ENCODE results near the gene KRAS. TPM values are rescaled to one million over a fixed set of nuclear protein-coding genes. Genes with fewer than 3 reads are reported as not detected.

Gene KRAS
- total and polyA plus RNA-seq, 2 of the 4 experiments (the other 2 are of a cell fraction), result 9.3 to 10.7 TPM

- no peak overlapping the region for H3K4me3 ChIP-seq (ENCODE audit: insufficient read depth, low read depth, low read length)
- POLR2A ChIA-PET (ENCODE audit: unreplicated experiment), result no interaction called here
- H2BK20ac ChIP-seq (ENCODE audit: low read depth, low read length), result no peak overlapping the region
- no peaks in the 10 kb centered on the region for H3K79me1 ChIP-seq (ENCODE audit: low read depth in 1 of 2, low read length in 2 of 2)
- no peak overlapping the region for H3K23ac ChIP-seq (ENCODE audit: low read depth, low read length)
- no CpG with 5 or more reads among the region's 2 CpGs for WGBS, 2 experiments (ENCODE audit: extremely low coverage in 2 of 2, insufficient read length in 1 of 2)
- no peak overlapping the region for H4K5ac ChIP-seq (ENCODE audit: low read depth, low read length)
- no peak overlapping the region for H2AK5ac ChIP-seq (ENCODE audit: low read depth, low read length)
- H3K4me2 ChIP-seq (ENCODE audit: low read depth, low read length), result no peak overlapping the region
- H3K4me1 ChIP-seq (ENCODE audit: control insufficient read depth, insufficient read depth, low read length), result no peaks in the 10 kb centered on the region; the same call in 1 of the 2 replicates
- H3K56ac ChIP-seq (ENCODE audit: extremely low read depth, insufficient read depth, low read length), result no peak overlapping the region
- H3K27ac ChIP-seq (ENCODE audit: insufficient read depth, low read length), result no peak overlapping the region
- in situ Hi-C loops (cut with MboI; ENCODE audit: low sequenced_read_pairs), result no loop called here
- BruUV-seq (replicated peaks), result no TSS peak
- TF ChIP-seq ELK1 (IDR thresholded peaks at IDR 0.05; ENCODE audit: borderline replicate concordance, low read depth, low read length), result no peak
- TF ChIP-seq RCOR1 (IDR thresholded peaks at IDR 0.05; ENCODE audit: insufficient replicate concordance, low read length), result no peak
- no peak for TF ChIP-seq BHLHE40 (IDR thresholded peaks at IDR 0.05; ENCODE audit: low read depth, low read length)
- no peak for TF ChIP-seq MAFK (IDR thresholded peaks at IDR 0.05; ENCODE audit: low read depth, low read length)
- no peak for TF ChIP-seq CEBPB (IDR thresholded peaks at IDR 0.05; ENCODE audit: low read depth, low read length)
- TF ChIP-seq USF2 (IDR thresholded peaks at IDR 0.05; ENCODE audit: low read depth, low read length), result no peak
- no peak for TF ChIP-seq POLR2A (IDR thresholded peaks at IDR 0.05; ENCODE audit: low read depth, low read length)
- TF ChIP-seq MXI1 (IDR thresholded peaks at IDR 0.05; ENCODE audit: borderline replicate concordance, low read depth, low read length), result no peak
- TF ChIP-seq MAZ (IDR thresholded peaks at IDR 0.05; ENCODE audit: borderline replicate concordance, low read depth, low read length), result no peak
- no peak for TF ChIP-seq SMC3 (IDR thresholded peaks at IDR 0.05; ENCODE audit: low read depth, low read length)
- TF ChIP-seq RFX5 (IDR thresholded peaks at IDR 0.05; ENCODE audit: low read depth, low read length), result no peak
- no peak overlapping the region for H3K4ac ChIP-seq (ENCODE audit: low read depth, low read length)
- no peak overlapping the region for H3K14ac ChIP-seq (replicated peaks; ENCODE audit: low read depth, low read length)
- H2AK9ac ChIP-seq (replicated peaks; ENCODE audit: low read depth, low read length, poor library complexity), result no peak overlapping the region
- H3K36me3 ChIP-seq (ENCODE audit: control insufficient read depth, insufficient read depth, low read length), result no peaks in the 10 kb centered on the region
- no peaks in the 10 kb centered on the region for H4K20me1 ChIP-seq (ENCODE audit: insufficient read depth, low read length)
- H2BK5ac ChIP-seq (ENCODE audit: low read depth, low read length, poor library complexity, severe bottlenecking), result no peak overlapping the region
- CTCF ChIA-PET, result no interaction called here
- ATAC-seq (ENCODE audit: low read depth), result no peak
- H3K9ac ChIP-seq (ENCODE audit: low read depth, low read length), result no peak overlapping the region
- no peak for DNase-seq
- H2AFZ ChIP-seq (replicated peaks; ENCODE audit: low read length, poor library complexity), result no peak overlapping the region
- H3K9me1 ChIP-seq (ENCODE audit: insufficient read depth, low read length), result peaks cover 3% of the 10 kb centered on the region; the same call in 1 of the 2 replicates
- H4K8ac ChIP-seq (ENCODE audit: low read depth in 2 of 2, low read length in 2 of 2), result no peak overlapping the region
- H2BK120ac ChIP-seq (ENCODE audit: low read depth, low read length), result no peak overlapping the region
- no peak overlapping the region for H4K91ac ChIP-seq (ENCODE audit: insufficient read depth, low read depth, low read length)
- H3K27me3 ChIP-seq (ENCODE audit: control insufficient read depth, insufficient read depth, low read length), result no peaks in the 10 kb centered on the region
- dilution Hi-C loops (cut with HindIII; ENCODE audit: low sequenced_read_pairs, unreplicated experiment), result no loop called here
- intact Hi-C loops (cut with micrococcal nuclease), result no loop called here
- no peak overlapping the region for H2BK15ac ChIP-seq (ENCODE audit: low read depth, low read length)
- H3K18ac ChIP-seq (ENCODE audit: low read depth, low read length), result no peak overlapping the region
- peaks cover 2% of the 10 kb centered on the region; the same call in 1 of the 2 replicates for H3K9me3 ChIP-seq (ENCODE audit: control insufficient read depth, insufficient read depth, low read length)
Measured at GRCh38 chr12:25184132-25184531, 66.6 kb downstream of the KRAS start.
